ENCODE results near the gene SORBS2.

DNA sequence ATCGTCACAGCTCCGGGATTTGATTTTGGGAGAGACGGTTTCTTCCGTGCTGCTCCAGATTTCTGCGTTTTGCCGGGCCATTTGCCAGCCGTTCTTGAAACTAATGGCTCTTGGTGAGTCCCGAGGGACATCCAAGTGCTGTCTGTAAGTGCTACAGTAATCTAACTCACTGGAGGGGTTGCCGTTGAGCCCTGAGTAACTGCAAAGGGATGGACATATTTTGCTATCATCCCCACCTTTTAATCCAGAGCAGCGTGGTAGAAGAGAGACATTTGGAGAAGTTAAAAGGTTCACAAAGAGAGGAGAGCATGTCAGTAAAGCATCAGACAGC is 187.8 kb downstream of the SORBS2 start:
- TF ChIP-seq, protein P1, sequence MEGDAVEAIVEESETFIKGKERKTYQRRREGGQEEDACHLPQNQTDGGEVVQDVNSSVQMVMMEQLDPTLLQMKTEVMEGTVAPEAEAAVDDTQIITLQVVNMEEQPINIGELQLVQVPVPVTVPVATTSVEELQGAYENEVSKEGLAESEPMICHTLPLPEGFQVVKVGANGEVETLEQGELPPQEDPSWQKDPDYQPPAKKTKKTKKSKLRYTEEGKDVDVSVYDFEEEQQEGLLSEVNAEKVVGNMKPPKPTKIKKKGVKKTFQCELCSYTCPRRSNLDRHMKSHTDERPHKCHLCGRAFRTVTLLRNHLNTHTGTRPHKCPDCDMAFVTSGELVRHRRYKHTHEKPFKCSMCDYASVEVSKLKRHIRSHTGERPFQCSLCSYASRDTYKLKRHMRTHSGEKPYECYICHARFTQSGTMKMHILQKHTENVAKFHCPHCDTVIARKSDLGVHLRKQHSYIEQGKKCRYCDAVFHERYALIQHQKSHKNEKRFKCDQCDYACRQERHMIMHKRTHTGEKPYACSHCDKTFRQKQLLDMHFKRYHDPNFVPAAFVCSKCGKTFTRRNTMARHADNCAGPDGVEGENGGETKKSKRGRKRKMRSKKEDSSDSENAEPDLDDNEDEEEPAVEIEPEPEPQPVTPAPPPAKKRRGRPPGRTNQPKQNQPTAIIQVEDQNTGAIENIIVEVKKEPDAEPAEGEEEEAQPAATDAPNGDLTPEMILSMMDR (IDR thresholded peaks at IDR 0.05; ENCODE audit: borderline replicate concordance, extremely low read depth, low read length, poor library complexity, severe bottlenecking) = no peak
- TF ChIP-seq EZH2 (IDR thresholded peaks at IDR 0.05; ENCODE audit: borderline replicate concordance, low read depth, low read length, severe bottlenecking) = no peak

Measured in DND-41 (cell line).